GM18517 (cell line): Measurements from ENCODE around the gene IGFBP6.

Experiments
- ATAC-seq: cut with Tn5 transposase; IDR thresholded peaks from one replicate; pipeline ENCODE4 v1.9.1; 2021; ENCODE audit warnings: mild to moderate bottlenecking, moderate library complexity; ENCODE audit not compliant: unreplicated experiment

IGFBP6 gene

GRCh38 chr12:53058674-53059433 lies 38.6 kb upstream of the IGFBP6 start:
- ATAC-seq, result no peak

- no peak for ATAC-seq
Measured at GRCh38 chr12:53059434-53060063, 37.9 kb upstream of the IGFBP6 start.

- no peak for ATAC-seq
Measured at GRCh38 chr12:53060064-53060720, 37.3 kb upstream of the IGFBP6 start.

GRCh38 chr12:53060721-53061276 lies 36.7 kb upstream of the IGFBP6 start:
- no peak for ATAC-seq

- ATAC-seq, result no peak
Measured at GRCh38 chr12:53061404-53062010, 36.0 kb upstream of the IGFBP6 start.

- ATAC-seq, result no peak
Measured at GRCh38 chr12:53062011-53062961, 35.2 kb upstream of the IGFBP6 start.

- no peak for ATAC-seq
Measured at GRCh38 chr12:53062977-53063707, 34.3 kb upstream of the IGFBP6 start.

GRCh38 chr12:53063708-53064612 lies 33.5 kb upstream of the IGFBP6 start:
- ATAC-seq, result no peak

GRCh38 chr12:53064613-53065436 lies 32.6 kb upstream of the IGFBP6 start:
- no peak for ATAC-seq

- ATAC-seq, result no peak
Measured at GRCh38 chr12:53065470-53065869, 32.0 kb upstream of the IGFBP6 start.

- ATAC-seq, result no peak
Measured at GRCh38 chr12:53065975-53066931, 31.2 kb upstream of the IGFBP6 start.

GRCh38 chr12:53067074-53067992 lies 30.1 kb upstream of the IGFBP6 start:
- ATAC-seq, result no peak

- no peak for ATAC-seq
Measured at GRCh38 chr12:53067993-53068770, 29.3 kb upstream of the IGFBP6 start.

- no peak for ATAC-seq
Measured at GRCh38 chr12:53068811-53069585, 28.5 kb upstream of the IGFBP6 start.
